KMS-11 (cell line): ENCODE measurements around the gene OR10G7.

ENCODE experiments used
- H2AFZ ChIP-seq: fragments of 200-600 bp; sonication (generic); 2 replicates; pipeline ENCODE4 v1.6.1; 2016; ENCODE audit warnings: antibody characterized with exemption, mixed run types, low read depth
- H3K27ac ChIP-seq: fragments of 200-600 bp; sonication (generic); 2 replicates; pipeline ENCODE4 v1.6.1; 2016; ENCODE audit warnings: mild to moderate bottlenecking, mixed run types
- H3K27me3 ChIP-seq: fragments of 200-600 bp; sonication (generic); 2 replicates; pipeline ENCODE4 v1.6.1; 2017; ENCODE audit warnings: mild to moderate bottlenecking, low read depth, mixed run types, moderate library complexity; ENCODE audit not compliant: insufficient read depth
- H3K36me3 ChIP-seq: fragments of 200-600 bp; sonication (generic); 2 replicates; pipeline ENCODE4 v1.6.1; 2017; ENCODE audit warnings: mild to moderate bottlenecking, mixed run types; ENCODE audit not compliant: insufficient read depth
- H3K4me1 ChIP-seq: fragments of 200-600 bp; sonication (generic); 2 replicates; pipeline ENCODE4 v1.6.1; 2016; ENCODE audit warnings: mild to moderate bottlenecking, low read depth, mixed run types; ENCODE audit not compliant: poor library complexity, severe bottlenecking
- H3K4me2 ChIP-seq: fragments of 200-600 bp; sonication (generic); 2 replicates; pipeline ENCODE4 v1.7.0; 2016; ENCODE audit warnings: mild to moderate bottlenecking, mixed run types
- H3K4me3 ChIP-seq: fragments of 200-600 bp; sonication (generic); IDR thresholded peaks from 2 replicates; pipeline ENCODE4 v1.6.1; 2017; ENCODE audit warnings: low read depth, low read length, mixed read lengths; ENCODE audit not compliant: insufficient read depth
- H3K79me2 ChIP-seq: fragments of 200-600 bp; sonication (generic); 2 replicates; pipeline ENCODE4 v1.6.1; 2016; ENCODE audit warnings: low read depth, mixed run types; ENCODE audit not compliant: insufficient read depth
- H3K9ac ChIP-seq: fragments of 200-600 bp; sonication (generic); 2 replicates; pipeline ENCODE4 v1.6.1; 2016; ENCODE audit warnings: mild to moderate bottlenecking, mixed run types
- H4K20me1 ChIP-seq: fragments of 200-600 bp; sonication (generic); 2 replicates; pipeline ENCODE4 v1.6.1; 2016; ENCODE audit warnings: mild to moderate bottlenecking, mixed run types; ENCODE audit not compliant: insufficient read depth
- TF ChIP-seq, protein P1 (sequence below): fragments of 200-600 bp; sonication (generic); conservative IDR thresholded peaks from 2 replicates; pipeline ENCODE4 v1.6.1; 2017; ENCODE audit warnings: low read depth, mild to moderate bottlenecking, antibody characterized with exemption, low read length, moderate library complexity, mixed read lengths

The OR10G7 gene

DNA sequence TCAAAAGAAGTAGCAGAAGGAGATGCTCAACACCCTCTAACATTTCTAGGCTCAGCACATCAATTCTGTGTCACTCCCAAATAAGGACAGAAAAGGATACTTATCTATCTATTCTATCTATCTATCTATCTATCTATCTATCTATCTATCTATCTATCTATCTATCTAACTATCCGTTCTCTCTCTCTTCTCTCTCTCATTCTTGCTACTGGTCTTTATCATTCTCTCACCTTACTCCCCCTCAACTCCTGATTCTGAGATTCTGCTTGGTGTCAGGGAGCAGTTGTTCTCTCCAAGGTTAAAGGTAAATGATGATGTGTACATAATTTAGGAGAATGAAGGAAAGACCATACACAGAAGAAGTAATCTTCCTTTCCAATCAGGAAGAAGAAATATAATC is 46.0 kb downstream of the OR10G7 start, which contains the start of gene OR10G6:
Gene OR10G6, minus strand, starts transcription at position 43 of the 400 bp plus-strand sequence. Its CDS starts 0 bp downstream, at position 43.
- Histone ChIP-seq H3K36me3 (no peaks in the 10 kb centered on the region), H3K4me2 (no peak within 1 kb of the TSS), H3K4me1 (no peaks in the 10 kb centered on the region), H3K9ac (no peak within 1 kb of the TSS), H3K79me2 (no peaks in the 10 kb centered on the region), H3K4me3 (no peak within 1 kb of the TSS), H2AFZ (no peak within 1 kb of the TSS), H3K27ac (no peak within 1 kb of the TSS), H3K27me3 (no peaks in the 10 kb centered on the region), H4K20me1 (no peaks in the 10 kb centered on the region)
- TF ChIP-seq, protein P1, sequence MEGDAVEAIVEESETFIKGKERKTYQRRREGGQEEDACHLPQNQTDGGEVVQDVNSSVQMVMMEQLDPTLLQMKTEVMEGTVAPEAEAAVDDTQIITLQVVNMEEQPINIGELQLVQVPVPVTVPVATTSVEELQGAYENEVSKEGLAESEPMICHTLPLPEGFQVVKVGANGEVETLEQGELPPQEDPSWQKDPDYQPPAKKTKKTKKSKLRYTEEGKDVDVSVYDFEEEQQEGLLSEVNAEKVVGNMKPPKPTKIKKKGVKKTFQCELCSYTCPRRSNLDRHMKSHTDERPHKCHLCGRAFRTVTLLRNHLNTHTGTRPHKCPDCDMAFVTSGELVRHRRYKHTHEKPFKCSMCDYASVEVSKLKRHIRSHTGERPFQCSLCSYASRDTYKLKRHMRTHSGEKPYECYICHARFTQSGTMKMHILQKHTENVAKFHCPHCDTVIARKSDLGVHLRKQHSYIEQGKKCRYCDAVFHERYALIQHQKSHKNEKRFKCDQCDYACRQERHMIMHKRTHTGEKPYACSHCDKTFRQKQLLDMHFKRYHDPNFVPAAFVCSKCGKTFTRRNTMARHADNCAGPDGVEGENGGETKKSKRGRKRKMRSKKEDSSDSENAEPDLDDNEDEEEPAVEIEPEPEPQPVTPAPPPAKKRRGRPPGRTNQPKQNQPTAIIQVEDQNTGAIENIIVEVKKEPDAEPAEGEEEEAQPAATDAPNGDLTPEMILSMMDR, result no peak
